Measurements from ENCODE around the gene ANKRD1. TPM values are rescaled to one million over a fixed set of nuclear protein-coding genes. Genes with fewer than 3 reads are reported as not detected.
A peak's percentile ranks its signal among the peaks of the same experiment; 100 is the strongest.
"Not testable (repeated sequence)": the region's sequence is repeated elsewhere in the genome, so short reads cannot be mapped to it uniquely, and the experiment has no call there.

Gene ANKRD1
- total RNA-seq, 2 experiments from 2014 or later, result not detected

DNA sequence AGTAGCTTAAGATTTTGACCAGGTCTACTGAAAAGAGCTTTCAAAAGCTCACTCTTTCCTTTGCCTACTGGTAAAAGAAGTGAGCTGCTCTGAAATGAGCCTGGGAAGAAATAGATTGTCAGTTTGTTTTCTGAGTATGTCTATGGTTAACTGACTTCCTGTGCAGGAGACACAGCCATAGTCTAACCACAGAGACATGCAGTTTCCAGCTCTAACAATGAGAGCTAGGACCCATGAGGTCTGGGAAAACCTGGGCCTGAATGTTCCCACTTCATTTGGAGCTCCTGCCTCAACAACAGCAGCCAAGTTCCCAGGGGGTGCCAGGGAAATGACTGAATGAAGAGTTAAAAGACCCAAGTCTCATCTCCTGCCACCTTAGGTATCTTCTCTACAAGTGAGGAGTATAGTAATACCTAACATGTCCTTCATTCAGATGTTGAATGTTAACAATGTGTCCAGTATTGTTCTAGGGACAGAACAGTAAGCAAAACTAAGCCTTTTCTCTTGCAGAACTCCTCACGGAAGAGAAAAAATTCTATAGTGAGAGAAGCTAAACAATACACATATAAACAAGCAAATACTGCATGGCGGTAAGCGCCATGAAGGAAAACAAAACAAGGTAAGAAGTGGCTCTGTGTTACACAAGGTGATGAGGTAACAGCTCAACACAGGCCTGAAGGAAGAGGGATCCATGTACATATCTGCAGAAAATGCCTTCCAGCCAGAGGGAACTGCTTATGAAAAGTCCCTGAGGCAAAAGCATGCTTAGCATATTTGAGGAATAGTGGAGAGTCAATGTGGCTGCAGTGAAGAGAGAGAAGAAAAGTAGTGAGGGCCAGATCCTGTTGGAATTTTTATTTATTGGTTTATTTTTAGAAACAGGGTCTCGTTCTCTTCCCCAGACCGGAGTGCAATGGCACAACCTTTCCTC is 26.4 kb upstream of the ANKRD1 start:
- Mint-ChIP-seq H3K27ac (peak overlapping the region; percentile 52), H3K9me3 (no peaks in the 10 kb centered on the region), H3K36me3 (ENCODE audit: low read depth) (no peaks in the 10 kb centered on the region), H3K27me3 (peaks cover 12% of the 10 kb centered on the region), H3K4me3 (no peak overlapping the region), H3K4me1 (peaks cover 17% of the 10 kb centered on the region)
- ChIA-PET POLR2A (interaction anchor here (1.1 kb wide), 1 partner anchor 75 kb away, joined by 3 read pairs; no protein-coding TSS in a partner anchor), CTCF (interaction anchor here (0.9 to 2.6 kb wide), 5 partner anchors 27 to 303 kb away, joined by 4 to 11 read pairs (median 9); partner anchors contain the start of gene ANKRD1)
- DNase-seq, result peak; percentile 17

DNA sequence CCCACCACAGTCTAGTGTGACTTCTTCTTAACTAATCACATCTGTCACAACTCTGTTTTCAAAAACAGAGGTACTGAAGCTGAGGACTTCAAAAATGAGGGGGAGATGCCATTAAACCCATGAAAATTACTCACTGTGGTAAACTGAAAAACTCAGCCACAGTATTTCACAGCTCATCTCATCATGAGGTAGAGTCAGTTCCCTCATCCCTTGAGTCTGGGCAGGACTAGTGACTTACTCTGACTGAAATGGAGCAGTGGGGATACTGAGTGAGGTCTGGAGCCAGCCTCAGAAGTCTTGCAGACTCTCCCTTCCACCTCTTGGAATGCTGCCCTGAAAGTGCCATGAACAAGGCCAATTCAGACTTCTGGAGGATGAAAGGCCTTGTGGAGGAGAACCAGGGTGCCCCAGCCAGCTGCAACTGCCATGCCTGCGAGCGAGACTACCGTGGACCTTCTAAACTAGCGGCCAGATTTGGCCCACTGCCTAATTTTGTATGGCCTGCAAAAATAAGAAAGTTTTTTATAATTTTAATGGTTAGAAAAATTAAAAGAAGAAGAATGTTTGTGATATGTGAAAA is 24.7 kb upstream of the ANKRD1 start:
- peaks cover 8% of the 10 kb centered on the region for H3K27me3 Mint-ChIP-seq
- CTCF ChIA-PET, result interaction anchor here (2.6 kb wide), 1 partner anchor 34 kb away, joined by 11 read pairs; no protein-coding TSS in a partner anchor
- H3K4me3 Mint-ChIP-seq, result no peak overlapping the region
- no peaks in the 10 kb centered on the region for H3K36me3 Mint-ChIP-seq (ENCODE audit: low read depth)
- H3K9me3 Mint-ChIP-seq, result no peaks in the 10 kb centered on the region
- DNase-seq, result no peak
- no peak overlapping the region for H3K27ac Mint-ChIP-seq
- peaks cover 17% of the 10 kb centered on the region for H3K4me1 Mint-ChIP-seq
- POLR2A ChIA-PET, result no interaction called here

DNA sequence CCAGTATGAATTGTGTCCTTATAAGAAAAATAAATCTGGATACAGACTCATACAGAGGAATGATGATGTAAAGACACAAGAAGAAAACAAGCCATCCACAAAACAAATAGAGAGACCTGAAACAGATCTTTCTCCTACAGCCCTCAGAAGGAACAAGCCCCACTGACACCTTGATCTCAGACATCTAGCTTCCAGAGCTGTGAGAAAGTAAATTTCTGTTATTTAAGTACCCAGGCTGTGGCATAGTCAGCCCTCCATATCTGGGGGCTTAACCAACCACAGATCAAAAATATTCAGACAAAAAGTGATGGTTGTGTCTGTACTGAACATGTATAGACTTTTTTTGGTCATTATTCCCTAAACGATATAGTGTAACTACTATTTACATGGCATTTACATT is 23.9 kb upstream of the ANKRD1 start:
- Mint-ChIP-seq H3K27ac (no peak overlapping the region), H3K9me3 (no peaks in the 10 kb centered on the region), H3K27me3 (peaks cover 3% of the 10 kb centered on the region), H3K36me3 (ENCODE audit: low read depth) (no peaks in the 10 kb centered on the region), H3K4me3 (no peak overlapping the region), H3K4me1 (peaks cover 17% of the 10 kb centered on the region)
- DNase-seq, result no peak
- CTCF ChIA-PET, result interaction anchor here (1.2 kb wide), 1 partner anchor 306 kb away, joined by 4 read pairs; no protein-coding TSS in a partner anchor
- POLR2A ChIA-PET, result no interaction called here

DNA sequence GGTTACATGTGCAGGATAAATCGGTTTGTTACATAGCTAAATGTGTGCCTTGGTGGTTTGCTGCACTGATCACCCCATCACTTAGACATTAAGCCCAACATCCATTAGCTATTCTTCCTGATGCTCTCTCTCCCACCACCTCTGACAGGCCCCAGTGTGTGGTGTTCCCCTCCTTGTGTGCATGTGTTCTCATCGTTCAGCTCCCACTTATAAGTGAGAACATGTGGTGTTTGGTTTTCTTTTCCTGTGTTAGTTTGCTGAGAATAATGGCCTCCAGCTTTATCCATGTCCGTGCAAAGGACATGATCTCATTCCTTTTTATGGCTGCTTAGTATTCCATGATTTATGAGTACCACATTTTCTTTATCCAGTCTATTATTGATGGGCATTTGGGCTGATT is 22.1 kb upstream of the ANKRD1 start:
- H3K36me3 Mint-ChIP-seq (ENCODE audit: low read depth); POLR2A ChIA-PET; H3K9me3 Mint-ChIP-seq; H3K27ac Mint-ChIP-seq; H3K4me3 Mint-ChIP-seq; DNase-seq; H3K27me3 Mint-ChIP-seq: not testable (repeated sequence)
- peaks cover 17% of the 10 kb centered on the region for H3K4me1 Mint-ChIP-seq
- CTCF ChIA-PET, result interaction anchor here (1.2 kb wide), 1 partner anchor 31 kb away, joined by 3 read pairs; no protein-coding TSS in a partner anchor

DNA sequence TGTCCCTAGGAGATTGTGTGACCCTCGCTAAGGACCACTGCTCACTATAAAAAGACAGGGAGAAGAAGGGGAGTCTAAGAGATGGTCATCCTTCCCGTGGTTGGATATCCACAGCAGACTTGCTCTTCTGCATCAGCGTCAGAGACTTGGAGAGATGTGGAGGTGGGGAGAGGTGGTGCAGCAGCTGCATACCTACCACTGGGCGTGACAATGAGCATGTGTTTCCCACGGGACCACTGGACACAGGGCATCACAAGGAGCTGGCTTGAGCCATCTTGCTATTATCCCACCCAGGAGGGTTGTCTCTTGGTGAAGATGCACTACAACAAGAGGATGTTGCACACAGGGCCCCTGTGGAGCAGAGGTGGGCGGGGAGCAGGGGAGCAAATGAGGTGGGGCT is 18.8 kb upstream of the ANKRD1 start:
- POLR2A ChIA-PET, result no interaction called here

DNA sequence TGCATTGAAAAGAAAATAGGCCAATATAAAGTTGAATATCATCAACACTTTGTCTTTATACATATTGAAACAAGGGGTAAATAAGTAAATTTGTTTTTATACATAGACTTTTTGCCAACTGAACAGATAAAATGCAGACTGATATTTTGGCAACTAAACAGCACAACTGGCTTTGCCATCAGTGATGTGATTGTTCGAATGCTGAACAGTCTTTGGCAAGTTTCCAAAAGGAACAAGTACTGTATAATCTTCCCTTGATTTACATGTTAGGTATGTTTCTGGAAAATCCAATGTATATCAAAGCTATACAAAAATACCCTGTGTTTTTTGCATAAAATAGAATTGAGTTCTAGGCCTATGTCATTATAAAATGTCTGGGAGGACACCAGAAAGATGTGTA is 18.2 kb upstream of the ANKRD1 start:
- POLR2A ChIA-PET, result no interaction called here
- no peaks in the 10 kb centered on the region for H3K9me3 Mint-ChIP-seq
- peaks cover 8% of the 10 kb centered on the region for H3K27me3 Mint-ChIP-seq
- no peaks in the 10 kb centered on the region for H3K36me3 Mint-ChIP-seq (ENCODE audit: low read depth)
- DNase-seq, result no peak
- no peak overlapping the region for H3K27ac Mint-ChIP-seq
- CTCF ChIA-PET, result no interaction called here
- H3K4me1 Mint-ChIP-seq, result peaks cover 3% of the 10 kb centered on the region
- no peak overlapping the region for H3K4me3 Mint-ChIP-seq

More for the DNA sequence above, 18.8 kb upstream of the ANKRD1 start:
- DNase-seq, result no peak
- Mint-ChIP-seq H3K36me3 (ENCODE audit: low read depth) (no peaks in the 10 kb centered on the region), H3K27ac (no peak overlapping the region), H3K4me1 (peaks cover 3% of the 10 kb centered on the region), H3K4me3 (no peak overlapping the region), H3K9me3 (no peaks in the 10 kb centered on the region), H3K27me3 (peaks cover 8% of the 10 kb centered on the region)
- CTCF ChIA-PET, result no interaction called here

DNA sequence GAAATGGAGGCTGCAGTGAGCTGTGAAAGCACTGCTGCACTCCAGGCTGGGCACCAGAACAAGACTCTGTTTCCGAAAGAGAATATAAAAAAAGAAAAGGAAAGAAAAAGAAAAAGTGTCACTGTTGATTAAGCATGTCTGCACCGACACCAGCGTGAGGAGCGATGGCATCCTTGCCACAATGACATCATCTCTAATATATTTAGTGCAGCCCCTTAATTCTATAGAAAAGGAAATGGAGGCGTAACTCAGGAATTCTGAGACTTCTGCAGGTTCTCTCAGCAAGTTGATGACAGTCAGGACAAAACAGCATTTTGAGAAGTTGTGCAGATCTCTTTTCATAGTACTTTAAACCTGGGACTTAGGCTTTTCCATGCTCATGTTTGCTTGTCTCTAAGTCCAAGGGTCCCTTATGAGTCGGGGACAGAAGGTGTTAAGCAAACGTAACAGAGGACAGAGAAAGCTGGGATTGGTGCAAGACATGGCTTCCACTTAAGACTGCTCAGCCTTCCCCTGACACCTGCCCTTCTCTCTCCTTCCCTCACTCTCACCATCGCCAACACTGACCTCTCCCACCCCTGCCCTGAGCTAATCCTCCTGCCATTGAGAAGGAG is 16.9 kb upstream of the ANKRD1 start:
- Mint-ChIP-seq H3K4me1 (peaks cover 3% of the 10 kb centered on the region), H3K9me3 (no peaks in the 10 kb centered on the region), H3K4me3 (no peak overlapping the region), H3K36me3 (ENCODE audit: low read depth) (no peaks in the 10 kb centered on the region), H3K27ac (no peak overlapping the region), H3K27me3 (peaks cover 11% of the 10 kb centered on the region)
- no peak for DNase-seq
- POLR2A ChIA-PET, result no interaction called here
- CTCF ChIA-PET, result no interaction called here

DNA sequence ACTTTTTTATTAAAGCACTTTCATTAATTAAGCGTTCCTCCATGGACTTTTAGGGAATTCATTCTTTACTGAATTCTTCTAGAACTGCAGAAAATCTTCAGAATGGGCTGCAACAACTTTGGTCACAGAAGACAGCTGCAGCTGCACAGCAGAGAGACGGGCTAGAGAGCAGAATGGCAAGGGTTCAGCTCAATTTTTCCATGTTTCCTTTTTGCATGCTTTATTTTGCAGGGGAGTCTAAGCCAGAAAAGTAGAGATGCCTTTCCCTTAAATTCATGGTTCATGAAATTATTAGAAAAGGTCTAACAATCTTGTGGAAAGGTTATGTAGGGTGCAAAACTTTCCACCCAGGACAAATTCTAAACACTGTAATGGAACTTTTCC is 15.4 kb upstream of the ANKRD1 start:
- no peaks in the 10 kb centered on the region for H3K9me3 Mint-ChIP-seq
- DNase-seq, result no peak
- H3K27me3 Mint-ChIP-seq, result peaks cover 12% of the 10 kb centered on the region
- ChIA-PET POLR2A (no interaction called here), CTCF (no interaction called here)
- no peak overlapping the region for H3K4me3 Mint-ChIP-seq
- no peak overlapping the region for H3K27ac Mint-ChIP-seq
- H3K36me3 Mint-ChIP-seq (ENCODE audit: low read depth), result no peaks in the 10 kb centered on the region
- H3K4me1 Mint-ChIP-seq, result peaks cover 3% of the 10 kb centered on the region

DNA sequence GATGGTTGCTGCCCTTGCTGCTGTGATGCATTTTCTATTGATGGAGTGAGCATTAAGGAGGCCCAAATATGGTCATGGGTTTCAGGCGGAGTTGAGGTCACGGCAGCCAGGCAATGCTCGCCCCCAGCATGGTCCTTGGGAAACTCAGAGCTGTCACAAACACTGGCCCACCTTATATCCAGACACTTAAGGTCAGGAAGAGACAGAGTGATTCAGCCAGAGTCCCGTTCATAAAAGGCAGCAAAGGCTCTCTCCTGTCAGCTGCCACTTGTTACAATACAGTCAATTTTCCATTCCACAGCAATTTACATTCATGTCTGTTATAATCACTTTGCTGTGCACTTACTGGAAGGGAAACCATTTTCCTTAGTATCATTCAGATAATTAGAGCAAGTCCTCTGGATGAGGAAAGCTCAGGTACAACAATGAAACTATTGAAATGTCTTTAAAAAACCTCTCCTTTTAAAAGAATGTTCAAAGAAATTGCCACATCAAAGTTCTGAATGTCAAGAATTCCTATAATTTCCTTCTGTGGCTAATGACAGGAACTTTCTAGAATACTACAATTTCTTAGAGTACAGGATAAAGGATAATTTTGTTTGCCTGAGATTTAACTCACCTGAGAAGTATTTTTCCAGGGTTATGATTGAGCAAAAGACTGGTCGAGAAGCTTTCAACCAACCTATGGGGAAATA is 14.8 kb upstream of the ANKRD1 start:
- no peaks in the 10 kb centered on the region for H3K36me3 Mint-ChIP-seq (ENCODE audit: low read depth)
- peaks cover 15% of the 10 kb centered on the region for H3K27me3 Mint-ChIP-seq
- no peak for DNase-seq
- CTCF ChIA-PET, result no interaction called here
- H3K4me3 Mint-ChIP-seq, result no peak overlapping the region
- peaks cover 3% of the 10 kb centered on the region for H3K4me1 Mint-ChIP-seq
- no peak overlapping the region for H3K27ac Mint-ChIP-seq
- POLR2A ChIA-PET, result no interaction called here
- no peaks in the 10 kb centered on the region for H3K9me3 Mint-ChIP-seq

DNA sequence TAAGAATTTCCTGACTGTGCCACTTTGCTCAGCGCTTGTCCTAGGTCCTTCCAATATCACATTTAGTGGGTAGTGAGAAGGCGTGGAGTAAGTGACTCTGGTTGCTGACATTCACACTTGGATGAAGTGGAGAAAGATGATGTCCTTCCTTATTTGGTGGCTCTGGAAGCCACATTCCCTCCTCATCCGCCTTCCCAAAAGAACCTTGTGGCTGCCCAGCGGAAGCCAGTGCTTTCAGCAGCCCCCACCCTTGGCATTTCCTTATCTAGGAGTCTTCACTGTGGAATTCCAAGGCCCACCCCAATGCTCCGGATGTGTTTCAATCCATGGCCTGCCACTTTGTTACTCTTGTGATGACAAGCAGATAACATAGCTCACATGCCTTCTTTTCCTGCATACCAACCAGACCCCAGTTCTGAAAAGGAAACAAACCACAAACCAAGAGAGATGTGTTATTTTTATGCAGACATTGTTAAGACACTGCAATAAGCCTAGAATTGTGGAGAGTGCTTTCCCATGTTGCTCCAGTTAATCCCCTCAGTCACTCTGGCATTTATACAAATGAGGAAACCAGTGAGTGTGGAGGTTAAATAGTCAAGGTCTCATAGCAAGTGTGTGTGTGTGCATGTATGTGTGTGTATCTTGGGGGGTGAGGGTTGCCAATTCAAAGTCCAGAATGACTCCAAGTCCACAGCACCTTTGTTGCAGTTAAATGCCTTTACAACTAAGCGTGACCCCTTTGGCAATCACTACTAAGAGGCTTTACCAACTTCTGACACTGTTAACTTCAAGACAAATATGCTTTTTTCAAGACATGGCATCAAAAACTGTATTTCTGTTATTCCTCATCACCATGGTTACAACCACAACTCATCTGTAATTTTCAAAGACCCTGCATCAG is 10.3 kb upstream of the ANKRD1 start:
- CTCF ChIA-PET, result no interaction called here
- H3K4me1 Mint-ChIP-seq, result peaks cover 3% of the 10 kb centered on the region

DNA sequence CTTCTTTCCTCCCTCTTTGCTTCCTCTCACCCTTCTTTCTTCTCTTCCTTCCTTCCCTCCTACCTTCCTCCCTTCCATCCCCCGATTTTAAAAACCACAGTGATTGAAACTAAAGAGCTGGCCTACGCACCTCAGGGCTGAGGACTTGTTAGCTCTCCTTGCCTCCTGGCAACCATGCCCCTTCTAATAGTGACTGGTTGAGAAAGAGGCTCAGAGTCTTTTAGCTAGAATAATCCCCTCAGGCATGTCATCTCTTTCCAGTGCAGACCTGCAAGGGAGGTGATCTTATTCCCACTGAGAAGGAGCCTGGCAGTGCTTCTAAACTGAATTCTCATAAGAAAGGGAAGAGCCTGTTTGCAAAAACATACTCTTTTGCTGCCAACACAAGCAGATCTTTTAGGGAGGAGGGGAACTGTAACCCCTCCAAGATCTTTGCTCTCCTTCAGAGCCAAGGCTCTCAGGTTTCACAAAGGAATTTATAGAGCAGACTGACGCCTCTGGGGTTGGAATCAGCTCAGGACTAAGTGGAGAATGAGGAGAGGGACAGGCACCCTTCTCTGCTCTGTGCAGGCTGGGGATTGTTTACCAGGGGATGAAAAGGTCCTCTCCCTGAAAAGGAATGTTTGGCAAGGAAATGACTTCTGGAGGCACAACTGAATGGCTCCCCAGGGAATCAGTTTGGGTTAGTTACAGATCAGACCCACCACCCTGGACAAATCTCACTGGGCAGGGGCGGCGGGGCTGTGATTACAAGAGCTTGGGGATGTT is 9.4 kb upstream of the ANKRD1 start:
- H3K27me3 Mint-ChIP-seq, result peaks cover 29% of the 10 kb centered on the region
- ChIA-PET POLR2A (no interaction called here), CTCF (no interaction called here)
- no peak overlapping the region for H3K4me3 Mint-ChIP-seq
- H3K9me3 Mint-ChIP-seq, result no peaks in the 10 kb centered on the region
- no peak overlapping the region for H3K27ac Mint-ChIP-seq
- DNase-seq, result no peak
- H3K36me3 Mint-ChIP-seq (ENCODE audit: low read depth), result no peaks in the 10 kb centered on the region
- peaks cover under 1% of the 10 kb centered on the region for H3K4me1 Mint-ChIP-seq

More for the DNA sequence above, 10.3 kb upstream of the ANKRD1 start:
- POLR2A ChIA-PET, result no interaction called here
- Mint-ChIP-seq H3K27me3 (peaks cover 34% of the 10 kb centered on the region), H3K9me3 (no peaks in the 10 kb centered on the region), H3K4me3 (no peak overlapping the region), H3K36me3 (ENCODE audit: low read depth) (no peaks in the 10 kb centered on the region), H3K27ac (no peak overlapping the region)
- DNase-seq, result no peak

DNA sequence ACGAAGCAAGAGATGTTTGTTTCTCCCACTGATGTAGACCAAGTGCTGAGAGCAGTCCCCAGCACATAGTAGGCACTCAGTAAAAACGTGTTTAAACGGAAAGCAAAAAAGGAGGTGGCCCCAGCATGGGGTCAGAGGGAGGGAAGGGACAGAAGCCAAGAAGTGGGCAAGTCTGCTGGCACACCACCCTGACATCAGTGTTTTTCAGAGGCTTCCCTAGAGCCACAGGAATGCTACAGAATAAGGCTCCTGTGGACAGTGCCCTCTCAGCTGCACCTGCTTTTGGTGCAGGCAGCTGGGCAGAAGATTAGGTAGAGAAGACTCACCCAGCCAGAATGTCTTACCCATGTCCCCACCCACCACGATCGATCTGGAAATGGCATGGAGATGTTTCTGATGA is 8.3 kb upstream of the ANKRD1 start:
- CTCF ChIA-PET, result no interaction called here

More for the DNA sequence above, 8.3 kb upstream of the ANKRD1 start:
- Mint-ChIP-seq H3K36me3 (ENCODE audit: low read depth) (no peaks in the 10 kb centered on the region), H3K4me3 (no peak overlapping the region), H3K9me3 (no peaks in the 10 kb centered on the region), H3K27ac (no peak overlapping the region), H3K4me1 (no peaks in the 10 kb centered on the region), H3K27me3 (peaks cover 29% of the 10 kb centered on the region)
- POLR2A ChIA-PET, result no interaction called here
- no peak for DNase-seq

Data from activated CD4-positive, alpha-beta memory T cell treated with anti-CD3 and anti-CD28 coated beads, Interleukin-2, amount 10 ng/mL, durations not matched to agents 7 days and 5 days (primary cell).